NCI-H1930 (cell line): Measurements from ENCODE around the gene PNMA1.
"Not testable (repeated sequence)": the region's sequence is repeated elsewhere in the genome, so short reads cannot be mapped to it uniquely, and the experiment has no call there.

Experiments
- DNase-seq, 2 experiments: peaks; one replicate each; lab custom pipeline; 2025; lab: John Stamatoyannopoulos, UW

PNMA1 gene

DNA sequence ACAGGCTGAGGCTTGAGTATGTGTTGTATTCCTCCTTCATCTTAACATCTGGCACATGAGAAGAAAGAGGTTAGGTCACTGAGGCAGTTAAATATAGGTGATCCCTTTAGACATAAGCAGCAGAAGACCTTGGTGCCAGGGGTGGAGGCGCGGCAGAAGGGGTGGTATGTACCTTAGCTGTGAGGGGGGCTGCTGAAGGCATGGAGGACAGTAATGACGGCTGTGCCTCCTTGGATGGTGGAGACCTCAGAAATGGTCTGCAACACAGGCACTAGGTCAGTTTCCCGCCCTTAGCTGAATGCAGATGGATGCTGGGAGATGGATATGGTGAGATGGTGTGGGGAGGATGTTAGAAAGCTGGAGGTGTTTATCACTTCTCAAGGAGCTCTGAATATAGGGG lies 1.5 kb upstream of the PNMA1 start:
- DNase-seq: no peak

DNA sequence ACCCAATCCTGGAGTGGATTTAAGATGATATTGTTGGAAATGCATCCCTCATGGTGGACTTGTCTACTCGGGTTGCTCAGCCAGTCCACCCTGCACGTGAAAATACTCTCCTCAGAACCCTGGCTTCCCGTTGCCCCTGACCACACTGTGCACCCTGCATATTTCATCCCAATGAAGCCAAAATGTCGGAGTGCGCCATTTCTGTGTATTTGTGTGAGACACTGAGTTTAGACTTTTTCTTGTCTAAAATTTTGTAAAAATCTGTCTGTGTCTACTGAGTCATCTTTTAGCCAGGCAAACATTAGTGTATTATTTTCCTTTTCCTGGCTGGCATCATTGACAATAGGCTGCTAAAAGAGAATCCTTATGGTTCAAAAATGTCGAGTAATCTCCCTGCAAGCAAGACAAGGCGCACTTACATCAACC lies 485 bp upstream of the PNMA1 start:
- peak; percentile 29 to 45 for DNase-seq

DNA sequence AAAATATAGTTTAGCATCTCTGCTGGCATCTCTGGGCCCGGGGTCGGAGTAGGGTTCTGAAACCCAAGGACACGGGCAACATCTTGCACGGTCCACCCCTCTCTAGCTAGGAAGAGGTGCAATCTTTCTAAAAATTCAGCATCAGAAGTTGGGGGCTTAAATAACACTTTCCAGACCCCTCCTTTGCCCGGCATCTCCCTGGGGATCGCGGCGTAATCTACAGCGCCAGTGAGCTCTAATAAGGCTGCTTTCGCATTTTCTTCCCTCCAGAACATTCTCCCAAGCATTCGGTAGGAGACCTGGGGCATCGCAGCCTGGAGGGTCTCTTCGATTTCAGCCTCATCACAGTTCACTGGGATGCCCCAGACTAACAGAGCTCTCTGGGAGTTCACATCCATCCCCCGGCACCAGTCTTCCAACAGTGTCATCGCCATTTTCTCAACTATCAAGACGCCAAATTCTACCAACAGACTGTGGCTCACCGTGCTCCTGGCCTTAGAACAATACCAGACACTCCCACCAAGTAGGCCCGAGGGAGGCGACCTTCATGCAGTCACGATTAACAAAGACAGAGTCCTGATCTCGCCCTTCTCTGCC lies 880 bp downstream of the PNMA1 start:
- DNase-seq: peak in 1 of 2 experiments; percentile 37

GRCh38 chr14:73712540-73713180 lies 1.5 kb downstream of the PNMA1 start:
- DNase-seq: peak in 1 of 2 experiments; percentile 5

DNA sequence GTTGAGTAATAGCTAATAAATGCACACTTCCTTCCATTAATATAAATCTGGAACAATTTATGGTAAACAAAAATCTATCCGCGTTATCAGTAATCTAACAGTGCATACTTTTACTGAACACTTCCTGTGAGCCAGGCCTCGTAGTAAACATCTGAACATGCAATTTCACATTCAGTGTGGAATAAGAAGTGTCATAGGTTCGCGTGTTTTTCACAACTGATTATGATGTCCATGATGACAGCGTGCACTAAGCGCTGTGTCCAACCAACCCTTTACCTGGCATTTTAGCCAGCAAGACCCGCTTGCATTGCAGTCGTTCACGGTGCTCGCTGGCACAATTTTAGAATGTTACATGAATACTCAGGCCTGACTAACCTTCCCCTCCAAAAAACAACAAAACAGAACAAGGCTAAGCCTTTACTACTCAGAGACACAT lies 2.1 kb downstream of the PNMA1 start:
- DNase-seq: no peak

DNA sequence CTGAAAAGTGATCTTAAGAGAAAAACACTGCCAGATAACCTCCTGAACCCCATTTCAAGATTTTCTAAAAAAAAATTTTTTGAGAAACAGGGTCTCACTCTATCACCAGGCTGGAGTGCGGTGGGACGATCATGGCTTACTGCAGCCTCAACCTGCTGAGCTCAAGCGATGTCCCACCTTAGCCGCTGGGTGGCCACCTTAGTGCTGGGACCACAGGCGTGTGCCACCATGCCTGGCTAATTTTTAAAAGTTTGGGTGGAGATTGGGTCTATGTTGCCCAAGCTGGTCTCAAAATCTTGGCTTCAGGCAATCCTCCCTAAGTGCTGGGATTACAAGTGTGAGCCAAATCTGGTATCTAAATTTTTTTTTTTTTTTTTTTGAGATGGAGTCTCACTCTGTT lies 3.4 kb downstream of the PNMA1 start:
- no peak for DNase-seq

DNA sequence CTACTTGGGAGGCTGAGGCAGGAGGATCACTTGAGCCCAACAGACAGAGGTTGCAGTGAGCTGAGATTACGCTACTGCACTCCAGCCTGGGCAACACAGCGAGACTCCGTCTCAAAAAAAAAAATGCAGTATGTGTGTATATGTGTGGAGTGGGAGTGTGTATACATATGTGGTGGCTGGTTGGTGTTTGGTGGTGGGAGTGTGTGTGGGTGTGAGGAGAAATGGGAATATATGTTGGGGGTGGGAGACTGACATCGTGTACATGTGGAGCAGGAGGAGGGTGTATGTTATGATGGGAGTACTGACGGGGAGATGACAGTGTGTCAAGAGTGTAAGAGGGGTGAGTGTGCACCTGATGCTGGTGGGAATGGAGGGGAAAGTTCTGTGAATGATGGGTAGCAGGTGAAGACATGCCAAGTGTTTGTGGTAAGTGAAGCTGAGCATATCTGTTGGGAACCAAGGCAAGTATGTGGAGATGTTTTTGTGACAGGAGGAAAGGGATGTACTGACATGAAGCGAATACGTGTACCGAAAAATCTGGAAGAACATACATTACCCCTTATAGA lies 4.2 kb downstream of the PNMA1 start:
- no peak for DNase-seq

DNA sequence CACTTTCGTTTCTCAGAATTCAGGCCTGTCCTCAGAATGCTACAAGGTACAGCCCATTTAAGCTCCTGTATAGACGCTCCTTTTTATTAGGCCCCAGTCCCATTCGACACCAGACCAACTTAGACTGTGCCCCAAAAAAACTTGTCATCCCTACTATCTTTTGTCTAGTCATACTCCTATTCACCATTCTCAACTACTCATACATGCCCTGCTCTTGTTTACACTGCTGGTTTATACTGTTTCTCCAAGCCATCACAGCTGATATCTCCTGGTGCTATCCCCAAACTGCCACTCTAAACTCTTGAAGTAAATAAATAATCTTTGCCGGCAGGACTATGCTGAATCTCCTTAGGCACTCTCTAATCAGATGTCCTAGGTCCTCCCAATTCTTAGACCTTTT lies 6.1 kb downstream of the PNMA1 start:
- not testable (repeated sequence) for DNase-seq

GRCh38 chr14:73700325-73700724 lies 13.9 kb downstream of the PNMA1 start:
- no peak for DNase-seq

- DNase-seq: no peak
Measured at GRCh38 chr14:73696466-73697400, 17.5 kb downstream of the PNMA1 start.

DNA sequence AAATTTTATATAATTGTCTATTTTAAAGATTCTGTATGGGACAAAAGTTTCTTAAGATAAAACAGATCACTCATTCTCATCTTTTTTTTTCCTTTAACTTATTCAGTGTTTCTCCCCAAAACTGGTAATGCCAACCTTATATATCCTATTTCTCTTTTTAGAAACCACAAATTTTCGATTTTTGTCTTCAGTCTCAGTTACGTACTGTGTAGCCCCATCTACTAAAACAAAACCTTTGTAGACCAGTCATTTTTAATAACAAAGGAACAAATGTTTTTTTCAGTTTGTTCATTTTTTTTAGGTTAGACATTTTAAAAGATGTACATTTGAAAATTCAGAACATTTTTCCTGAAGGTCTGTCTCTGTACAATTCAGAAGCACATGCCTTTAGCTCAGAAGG lies 18.2 kb downstream of the PNMA1 start:
- no peak for DNase-seq

DNA sequence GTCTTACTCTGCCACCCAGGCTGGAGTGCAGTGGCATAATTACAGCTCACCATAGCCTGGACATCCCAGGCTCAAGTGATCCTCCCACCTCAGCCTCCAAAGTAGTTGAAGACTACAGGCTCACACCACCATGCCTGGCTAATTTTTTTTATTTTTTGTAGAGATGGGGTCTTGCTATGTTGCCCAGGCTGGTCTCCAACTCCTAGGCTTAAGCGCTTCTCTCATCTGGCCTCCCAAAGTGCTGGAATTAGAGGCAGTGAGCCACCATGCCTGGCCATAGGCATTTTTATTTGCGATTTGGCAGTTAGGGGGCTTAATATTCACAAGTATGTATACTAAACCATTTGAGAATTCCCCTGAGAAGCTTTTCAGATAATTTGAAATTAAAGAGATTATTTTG lies 19.1 kb downstream of the PNMA1 start:
- no peak for DNase-seq

DNA sequence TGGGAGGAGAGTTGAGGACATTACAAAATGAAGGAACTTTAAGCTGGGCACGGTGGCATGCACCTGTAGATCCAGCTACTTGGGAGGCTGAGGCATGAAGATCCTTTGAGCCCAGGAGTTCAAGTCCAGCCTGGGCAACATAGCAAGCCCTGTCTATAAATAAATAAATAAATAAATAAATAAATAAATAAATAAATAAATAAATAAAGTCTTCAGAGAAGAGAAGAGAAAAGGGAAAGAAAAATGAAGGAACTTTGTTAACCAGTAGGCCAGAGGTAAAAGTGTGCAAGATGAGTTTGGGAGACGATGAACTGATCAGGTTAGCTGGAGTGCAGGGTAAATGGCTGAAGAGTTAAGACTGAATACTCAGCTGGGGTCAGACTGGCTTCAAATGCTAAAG lies 20.1 kb downstream of the PNMA1 start:
- no peak for DNase-seq

GRCh38 chr14:73686901-73687300 lies 27.3 kb downstream of the PNMA1 start:
- no peak for DNase-seq

GRCh38 chr14:73685328-73685727 lies 28.9 kb downstream of the PNMA1 start:
- no peak for DNase-seq

DNA sequence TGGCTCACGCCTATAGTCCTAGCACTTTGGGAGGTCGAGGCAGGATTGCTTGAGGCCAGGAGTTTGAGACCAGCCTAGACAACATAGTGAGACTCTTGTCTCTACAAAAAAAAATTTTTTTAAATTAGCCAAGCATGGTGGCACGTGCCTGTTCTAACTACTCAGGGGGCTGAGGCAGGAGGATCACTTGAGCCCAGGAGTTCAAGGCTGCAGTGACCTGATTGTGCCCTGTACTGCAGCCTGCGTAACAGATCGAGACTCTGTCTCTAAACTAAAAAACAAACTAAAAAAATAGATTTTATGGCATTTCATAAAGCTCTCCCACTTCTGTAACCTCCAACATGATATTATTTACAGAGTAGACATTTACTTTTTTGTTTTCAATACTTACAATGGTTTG lies 29.6 kb downstream of the PNMA1 start:
- DNase-seq: no peak

DNA sequence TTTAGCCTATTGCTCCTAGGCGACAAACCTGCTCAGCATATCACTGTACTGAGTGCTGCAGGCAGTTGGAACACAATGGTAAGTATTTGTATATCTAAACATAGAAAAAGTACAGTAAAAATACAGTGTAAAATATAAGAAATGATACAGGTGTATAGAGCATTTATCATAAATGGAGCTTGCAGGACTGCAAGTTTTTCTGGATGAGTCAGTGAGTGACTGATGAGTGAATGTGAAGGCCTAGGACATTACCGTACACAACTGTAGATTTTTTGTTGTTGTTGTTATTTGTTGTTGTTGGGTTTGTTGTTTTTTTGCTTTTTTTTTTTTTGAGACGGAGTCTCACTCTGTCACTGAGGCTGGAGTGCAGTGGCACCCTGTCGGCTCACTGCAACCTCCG lies 33.4 kb downstream of the PNMA1 start:
- DNase-seq: no peak

DNA sequence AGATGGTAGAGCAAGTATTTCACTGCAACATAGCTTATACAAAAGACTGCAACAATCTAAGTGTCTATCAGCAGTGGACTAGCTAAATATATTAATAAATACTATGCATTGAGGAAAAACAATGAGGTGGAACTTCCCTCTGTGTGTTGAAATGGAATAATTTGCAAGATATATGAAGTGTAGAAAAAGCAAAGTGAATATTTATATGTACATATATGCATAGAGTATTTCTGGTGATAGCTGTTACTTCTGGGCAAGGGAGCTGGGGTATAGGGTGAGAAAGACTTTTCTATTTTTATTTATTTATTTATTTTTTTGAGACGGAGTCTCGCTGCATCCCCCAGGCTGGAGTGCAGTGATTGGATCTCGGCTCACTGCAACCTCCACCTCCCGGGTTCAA lies 35.5 kb downstream of the PNMA1 start:
- DNase-seq: no peak

GRCh38 chr14:73674986-73675385 lies 39.2 kb downstream of the PNMA1 start:
- DNase-seq: no peak

GRCh38 chr14:73667854-73668253 lies 46.3 kb downstream of the PNMA1 start:
- no peak for DNase-seq

- no peak for DNase-seq
Measured at GRCh38 chr14:73666583-73666982, 47.6 kb downstream of the PNMA1 start.

- DNase-seq: no peak
Measured at GRCh38 chr14:73665130-73665529, 49.1 kb downstream of the PNMA1 start.
